Epithelial cell of esophagus (primary cell): ENCODE results near the gene RAP1GAP.

Experiments
- DNase-seq: peaks from one replicate; pipeline ENCODE4 v3.0.0; 2010; ENCODE audit warnings: low read depth
- H3K4me3 ChIP-seq: 2 replicates; pipeline ENCODE4 v1.5.1; 2011; ENCODE audit warnings: mild to moderate bottlenecking, low read length, control low read depth
- TF ChIP-seq, protein P1 (sequence below): IDR thresholded peaks from 2 replicates; pipeline ENCODE4 v1.5.1; 2011; ENCODE audit warnings: low read depth, mild to moderate bottlenecking, low read length, control low read depth, inconsistent platforms; ENCODE audit not compliant: insufficient read depth; ENCODE audit errors: missing control alignments

RAP1GAP gene

DNA sequence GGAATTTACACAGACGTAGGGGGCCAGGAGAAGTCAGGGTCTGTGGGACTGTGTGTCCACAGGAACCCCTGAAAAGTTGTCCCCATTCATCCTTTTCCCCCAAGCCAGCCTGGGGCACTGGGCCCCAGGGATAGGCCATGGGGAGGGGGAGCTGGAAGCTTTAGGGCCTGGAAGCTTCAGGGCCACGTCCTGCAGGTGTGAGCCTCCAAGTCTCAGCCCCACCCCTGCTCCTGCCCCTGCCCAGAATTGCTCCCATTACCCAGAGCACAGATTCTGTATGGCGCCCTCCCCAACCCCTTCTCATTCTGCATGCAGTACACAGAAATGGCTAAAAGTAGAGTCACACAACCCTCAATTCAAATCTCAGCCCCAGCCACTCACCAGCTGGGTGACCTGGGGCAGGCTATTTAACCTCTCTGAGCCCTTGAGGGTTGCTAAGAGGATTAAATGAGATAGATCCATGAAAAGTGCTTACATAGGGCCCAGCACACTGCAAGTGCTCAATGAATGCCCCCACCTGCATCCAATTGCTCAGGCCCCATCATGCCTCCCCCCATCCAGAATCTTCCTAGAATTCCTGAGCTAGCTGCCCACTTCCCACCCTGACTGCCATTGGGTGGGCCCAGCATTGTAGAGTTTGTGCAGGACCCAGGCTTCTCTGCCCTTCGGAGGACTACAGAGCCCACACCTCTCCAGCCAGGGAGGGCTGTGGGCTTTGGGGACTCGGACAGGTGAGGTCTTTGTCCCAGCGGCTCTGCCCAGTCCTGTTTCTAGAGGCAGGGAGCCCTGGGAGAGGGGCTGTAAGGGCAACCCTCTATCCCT, 6.5 kb downstream of the RAP1GAP start:
- TF ChIP-seq, protein P1, sequence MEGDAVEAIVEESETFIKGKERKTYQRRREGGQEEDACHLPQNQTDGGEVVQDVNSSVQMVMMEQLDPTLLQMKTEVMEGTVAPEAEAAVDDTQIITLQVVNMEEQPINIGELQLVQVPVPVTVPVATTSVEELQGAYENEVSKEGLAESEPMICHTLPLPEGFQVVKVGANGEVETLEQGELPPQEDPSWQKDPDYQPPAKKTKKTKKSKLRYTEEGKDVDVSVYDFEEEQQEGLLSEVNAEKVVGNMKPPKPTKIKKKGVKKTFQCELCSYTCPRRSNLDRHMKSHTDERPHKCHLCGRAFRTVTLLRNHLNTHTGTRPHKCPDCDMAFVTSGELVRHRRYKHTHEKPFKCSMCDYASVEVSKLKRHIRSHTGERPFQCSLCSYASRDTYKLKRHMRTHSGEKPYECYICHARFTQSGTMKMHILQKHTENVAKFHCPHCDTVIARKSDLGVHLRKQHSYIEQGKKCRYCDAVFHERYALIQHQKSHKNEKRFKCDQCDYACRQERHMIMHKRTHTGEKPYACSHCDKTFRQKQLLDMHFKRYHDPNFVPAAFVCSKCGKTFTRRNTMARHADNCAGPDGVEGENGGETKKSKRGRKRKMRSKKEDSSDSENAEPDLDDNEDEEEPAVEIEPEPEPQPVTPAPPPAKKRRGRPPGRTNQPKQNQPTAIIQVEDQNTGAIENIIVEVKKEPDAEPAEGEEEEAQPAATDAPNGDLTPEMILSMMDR: no peak
- DNase-seq: no peak
- no peak overlapping the region for H3K4me3 ChIP-seq

DNA sequence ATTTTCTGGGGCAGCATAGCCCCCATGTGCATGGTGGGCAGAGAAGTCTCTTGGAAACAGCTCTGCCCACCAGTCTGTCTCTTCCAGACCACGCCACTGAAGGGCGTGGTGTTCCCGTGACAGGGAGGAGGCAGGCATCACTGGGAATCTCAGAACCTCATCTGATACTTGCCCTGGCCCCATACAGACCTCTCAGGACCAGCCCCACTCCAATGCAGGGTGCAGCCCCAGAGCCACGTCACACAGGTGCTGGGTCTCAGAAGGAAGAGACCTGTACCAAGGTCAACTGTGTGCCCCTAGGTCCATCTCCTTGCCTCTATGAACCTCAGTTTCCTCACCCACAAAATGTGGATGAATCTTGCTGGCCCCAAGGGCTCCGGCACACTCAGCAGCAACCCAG, 7.3 kb downstream of the RAP1GAP start:
- TF ChIP-seq, protein P1: no peak
- no peak overlapping the region for H3K4me3 ChIP-seq
- no peak for DNase-seq

DNA sequence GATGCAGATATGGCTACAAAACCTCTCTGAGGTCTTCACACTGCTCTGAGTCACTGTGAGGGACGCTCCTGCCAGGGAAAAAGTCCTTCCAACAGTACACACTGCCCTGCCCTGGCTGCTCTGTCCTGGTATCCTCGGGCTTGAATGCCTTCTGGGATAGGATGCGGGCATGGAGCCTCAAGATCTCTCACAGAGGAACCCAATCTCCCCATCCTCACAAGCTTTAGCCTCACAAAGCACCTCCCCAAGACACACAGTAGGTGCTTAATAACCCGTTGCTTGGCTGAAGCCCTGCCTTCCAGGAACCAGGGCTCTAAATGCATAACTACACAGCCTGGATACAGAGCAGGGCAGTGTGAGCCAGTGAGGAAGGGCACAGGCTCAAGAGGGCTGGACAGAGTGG, 9.2 kb downstream of the RAP1GAP start:
- no peak for DNase-seq
- TF ChIP-seq, protein P1: no peak
- no peak overlapping the region for H3K4me3 ChIP-seq

DNA sequence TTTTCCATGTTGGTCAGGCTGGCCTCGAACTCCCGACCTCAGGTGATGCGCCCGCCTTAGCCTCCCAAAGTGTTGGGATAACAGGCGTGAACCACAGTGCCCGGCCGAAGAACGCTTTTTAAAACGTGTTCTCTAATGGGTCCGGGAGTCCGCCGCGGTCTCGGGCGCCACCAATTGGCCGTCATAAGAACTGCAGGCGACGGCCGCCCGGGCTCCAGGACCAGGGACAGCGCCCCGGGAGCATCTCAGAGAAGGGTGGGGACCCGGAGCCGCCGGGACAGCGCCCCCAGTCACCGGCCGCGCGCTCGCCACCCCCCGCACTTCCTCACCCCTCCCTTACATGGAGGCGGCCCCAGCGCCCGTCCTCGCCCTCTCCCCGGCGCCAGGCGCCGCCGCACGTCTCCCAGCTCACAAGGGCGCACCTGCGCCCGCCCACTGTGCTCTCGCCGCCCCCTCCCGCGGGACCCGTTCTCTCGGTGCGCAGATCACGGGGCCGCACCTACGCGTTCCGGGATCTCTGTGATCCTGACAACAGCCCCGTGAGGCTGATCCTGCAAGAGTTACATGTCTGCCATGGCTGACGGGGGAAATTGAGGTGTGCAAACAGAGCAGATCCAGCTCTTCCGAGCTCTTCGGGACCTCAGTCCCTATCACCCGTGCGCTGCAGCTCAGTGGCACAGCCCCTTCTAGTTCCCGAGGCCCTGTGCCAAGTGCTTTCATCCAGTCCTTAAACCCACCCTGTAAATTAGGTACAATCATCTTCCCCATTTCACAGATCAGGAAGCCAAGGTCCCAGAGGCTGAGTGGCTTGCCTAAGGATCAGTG, 9.8 kb downstream of the RAP1GAP start:
- TF ChIP-seq, protein P1: peak; percentile 81
- no peak overlapping the region for H3K4me3 ChIP-seq
- DNase-seq: peak; percentile 60

DNA sequence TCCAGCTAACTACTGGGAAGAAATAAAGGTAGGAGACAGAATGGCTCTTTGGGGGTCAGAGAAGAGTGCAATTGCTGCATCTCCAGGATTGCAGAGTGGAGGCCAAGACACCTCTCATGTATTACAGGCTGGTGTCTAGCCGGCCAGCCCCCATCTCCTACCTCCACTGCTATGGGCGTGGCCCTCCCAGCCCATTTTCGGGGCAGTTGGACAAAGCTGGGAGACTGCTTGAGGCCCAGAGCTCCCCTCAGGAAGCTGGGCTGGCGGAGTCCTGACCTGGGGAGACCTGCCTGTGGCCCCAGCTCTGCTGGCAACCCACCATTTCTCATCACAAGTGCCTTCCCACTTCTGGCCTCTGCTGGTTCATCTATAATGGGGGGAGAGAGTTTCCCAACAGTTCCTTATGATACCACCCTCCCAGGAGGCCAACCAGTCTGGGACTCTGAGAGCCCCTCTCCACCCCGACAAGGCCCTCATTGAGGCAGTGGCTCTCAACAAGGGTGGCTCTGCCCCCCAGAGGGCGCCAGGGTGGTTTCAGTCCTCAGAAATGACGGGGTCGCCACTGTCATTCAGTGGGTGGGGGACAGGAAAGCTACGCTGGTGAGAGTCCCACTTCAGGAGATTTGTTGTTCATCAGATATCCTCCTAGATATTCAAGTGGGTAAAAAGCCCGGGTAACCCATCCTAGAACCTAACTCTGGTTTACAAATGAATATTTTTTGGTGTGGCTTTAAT, 11.5 kb downstream of the RAP1GAP start:
- no peak for DNase-seq
- TF ChIP-seq, protein P1: no peak
- H3K4me3 ChIP-seq: no peak overlapping the region

DNA sequence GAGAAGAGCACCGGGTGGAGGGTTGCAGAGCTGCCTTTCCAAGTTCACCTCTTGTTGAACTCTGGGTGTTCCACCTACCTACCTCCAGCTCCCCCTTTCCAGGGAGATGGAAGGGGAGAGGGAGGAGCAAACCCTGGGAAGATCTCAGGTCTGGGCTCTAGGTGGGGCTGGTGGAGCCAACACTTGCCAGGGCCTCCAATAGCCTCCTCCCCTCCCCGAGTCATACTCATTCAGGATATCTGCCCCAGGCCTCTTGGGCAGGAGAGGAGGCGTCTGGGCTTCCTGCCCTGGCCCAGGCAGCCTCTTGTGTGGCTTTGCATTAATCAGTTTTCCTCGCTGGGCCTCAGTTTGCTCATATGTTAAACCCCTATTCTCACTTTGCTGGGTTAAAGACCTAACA, 13.4 kb downstream of the RAP1GAP start:
- H3K4me3 ChIP-seq: no peak overlapping the region
- DNase-seq: peak; percentile 79
- TF ChIP-seq, protein P1: peak; percentile 35
